DMS153 treated with DMSO at 0.1 percent for 48 hours (cell line): Measurements from ENCODE around the gene OTOGL.

Experiments
- DNase-seq: peaks from one replicate; lab custom pipeline; 2025; ENCODE audit not compliant: unreplicated experiment; lab: John Stamatoyannopoulos, UW

The OTOGL gene

DNA sequence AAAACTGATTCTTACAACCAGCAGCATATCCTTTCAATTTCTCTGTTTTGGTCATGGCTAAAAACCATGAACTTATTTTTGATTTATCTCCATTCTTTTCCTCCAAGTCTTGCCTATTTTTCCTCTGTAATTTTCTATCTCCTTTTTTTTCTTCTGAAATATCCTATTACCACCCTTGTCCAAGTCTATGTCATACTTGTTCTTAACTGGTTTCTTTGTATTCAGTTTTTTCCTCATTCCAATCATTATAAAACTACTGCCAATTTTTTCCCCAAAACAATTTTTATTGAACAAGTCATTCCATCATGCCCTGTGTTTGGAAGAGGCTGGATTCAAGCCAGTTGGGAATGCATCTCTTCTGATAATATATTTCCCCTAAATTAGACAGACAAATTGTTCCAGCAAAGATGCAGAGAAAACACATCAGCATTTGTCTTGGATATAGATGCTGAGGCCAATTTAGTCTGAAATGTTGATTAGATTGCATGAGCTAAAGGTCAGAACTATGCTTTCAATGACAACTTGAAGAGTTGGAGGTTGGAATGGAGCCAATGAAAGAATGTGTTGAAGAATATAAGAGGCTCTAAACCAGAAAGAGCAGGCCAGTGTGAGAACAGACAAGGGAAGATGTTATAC, 30.7 kb downstream of the OTOGL start:
- no peak for DNase-seq

DNA sequence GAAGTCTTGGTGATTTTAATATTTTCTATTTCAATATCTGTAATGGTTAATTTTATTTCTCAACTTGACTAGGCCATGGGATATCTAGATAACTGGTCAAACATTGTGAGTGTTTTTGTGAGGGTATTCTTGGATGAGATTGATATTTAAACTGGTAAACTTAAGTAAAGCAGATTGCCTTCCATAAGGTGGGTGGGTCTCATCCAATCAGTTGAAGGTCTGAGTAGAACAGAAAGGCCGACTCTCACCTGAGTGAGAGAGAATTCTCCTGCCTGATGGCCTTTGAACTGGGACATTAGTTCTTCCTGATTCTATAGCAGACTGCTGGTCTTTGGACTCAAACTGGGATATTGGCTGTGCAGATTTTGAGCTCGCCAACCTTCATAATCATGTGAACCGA, 36.3 kb downstream of the OTOGL start:
- no peak for DNase-seq

- DNase-seq = no peak
Measured at GRCh38 chr12:80140005-80140404, 40.7 kb downstream of the OTOGL start.

DNA sequence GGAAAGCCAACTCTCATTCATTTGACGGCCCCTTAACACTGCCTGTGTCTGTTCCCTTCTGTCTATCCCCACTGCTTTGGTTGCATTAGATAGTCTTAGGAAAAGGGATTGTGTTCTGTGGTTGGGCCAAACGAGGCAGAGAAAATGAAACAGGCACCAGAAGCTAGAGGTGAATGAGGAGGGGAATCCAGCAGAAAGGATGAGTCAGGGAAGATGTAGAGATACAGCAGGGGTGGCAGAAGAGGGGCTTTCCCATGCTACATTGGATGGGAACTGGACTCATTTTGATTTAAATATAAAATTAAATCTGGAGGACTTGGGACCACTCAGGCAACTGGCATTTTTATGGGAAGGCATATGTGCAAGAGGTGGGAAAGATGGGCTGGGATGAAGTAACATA, 43.3 kb downstream of the OTOGL start:
- DNase-seq = no peak

DNA sequence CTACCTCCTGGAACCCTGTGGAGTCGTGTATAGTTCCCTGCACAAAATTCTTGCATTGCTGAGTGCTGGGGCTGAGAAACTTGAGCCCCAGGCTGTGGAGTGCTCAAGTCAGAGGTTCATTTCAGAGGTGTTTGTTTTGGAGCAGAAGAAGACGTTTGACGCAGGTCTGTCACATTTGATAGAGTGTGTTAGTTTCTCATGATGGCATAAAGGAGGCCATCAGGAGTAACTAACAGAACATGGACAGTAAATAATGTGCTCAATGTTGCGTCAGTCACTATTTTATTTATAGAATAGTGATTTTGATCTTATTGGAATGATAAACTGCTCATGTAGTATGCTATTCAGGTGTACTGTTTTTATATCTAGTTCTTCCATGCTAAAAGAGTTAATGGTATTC, 44.2 kb downstream of the OTOGL start:
- no peak for DNase-seq

- peak; percentile 42 for DNase-seq
Measured at GRCh38 chr12:80149547-80150313, 50.4 kb downstream of the OTOGL start.

- DNase-seq = no peak
Measured at GRCh38 chr12:80151131-80151530, 51.8 kb downstream of the OTOGL start.

DNA sequence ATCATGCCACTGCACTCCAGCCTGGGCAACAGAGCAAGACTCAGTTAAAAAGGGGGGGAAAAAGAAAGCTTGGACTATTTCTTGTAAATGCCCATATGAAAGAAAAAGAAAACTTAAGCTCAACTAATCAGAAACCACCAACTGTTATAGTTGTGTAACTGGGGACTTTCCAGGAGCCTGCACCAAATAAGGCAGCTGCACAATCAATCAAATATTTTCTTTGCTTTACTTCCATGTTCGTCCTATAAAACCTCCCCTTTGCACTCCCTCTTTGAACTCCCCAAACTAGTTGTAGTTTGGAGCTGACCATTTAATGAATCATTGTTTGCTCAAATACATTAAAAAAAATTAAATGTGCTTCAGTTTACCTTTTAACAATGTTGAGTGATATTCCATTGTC, 54.9 kb downstream of the OTOGL start:
- DNase-seq = no peak

GRCh38 chr12:80156306-80156705, 57.0 kb downstream of the OTOGL start:
- DNase-seq = no peak

DNA sequence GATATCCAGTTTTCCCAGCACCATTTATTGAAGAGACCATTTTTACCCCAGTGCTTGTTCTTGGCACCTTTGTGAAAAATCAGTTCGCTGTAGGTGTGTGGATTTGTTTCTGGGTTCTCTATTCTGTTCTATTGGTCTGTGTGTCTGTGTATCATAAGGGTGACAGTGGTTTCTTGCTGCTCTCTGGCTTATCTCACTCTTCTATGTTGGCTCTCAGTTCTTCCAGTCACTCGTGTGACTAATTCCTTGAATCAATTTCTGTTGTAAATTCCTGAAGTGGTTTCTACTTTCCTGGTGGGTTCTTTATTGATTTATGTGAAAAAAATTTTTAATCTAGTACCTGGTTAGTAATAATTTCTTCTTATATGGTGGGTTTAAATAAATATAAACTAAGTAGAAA, 58.3 kb downstream of the OTOGL start:
- no peak for DNase-seq

DNA sequence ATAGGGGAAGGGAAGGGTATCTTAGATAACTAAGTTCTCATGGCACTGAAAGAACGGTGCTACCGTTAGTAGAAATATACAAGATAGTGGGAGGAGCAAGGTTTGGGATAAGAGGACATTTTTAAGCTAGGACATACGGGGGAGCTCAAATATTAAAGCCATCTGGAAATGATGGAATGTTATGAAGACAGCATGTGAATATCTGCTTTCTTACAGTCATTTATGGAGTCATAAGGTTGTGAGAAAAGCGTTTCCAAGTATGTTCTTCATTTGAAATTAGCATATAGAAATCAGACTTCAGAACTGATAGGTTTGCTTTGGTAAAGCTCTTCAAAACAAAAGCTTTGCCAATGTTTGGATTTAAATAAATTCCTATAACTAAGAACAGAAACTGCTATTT, 62.3 kb downstream of the OTOGL start:
- DNase-seq = no peak

GRCh38 chr12:80162177-80162576, 62.8 kb downstream of the OTOGL start:
- no peak for DNase-seq

- no peak for DNase-seq
Measured at GRCh38 chr12:80165746-80166145, 66.4 kb downstream of the OTOGL start.

GRCh38 chr12:80166751-80167150, 67.4 kb downstream of the OTOGL start:
- DNase-seq = no peak

DNA sequence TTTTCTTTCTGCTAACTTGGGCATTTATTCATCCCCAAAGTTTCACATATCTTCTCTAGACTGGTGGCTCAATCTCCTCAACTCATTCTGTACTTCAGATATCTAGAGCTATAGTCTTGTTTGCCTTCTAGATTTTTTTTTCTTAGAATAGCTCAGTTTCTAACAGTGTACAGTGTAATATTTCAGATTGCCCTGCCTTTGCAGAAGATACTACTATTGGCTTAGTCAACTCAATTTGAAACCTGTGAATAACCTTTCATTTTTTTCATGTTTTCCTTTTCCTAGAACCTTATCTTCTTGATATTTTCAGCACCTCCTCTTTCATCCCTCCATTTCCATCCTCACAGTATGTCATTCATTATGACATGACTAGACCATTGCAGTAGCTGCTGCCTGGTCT, 69.6 kb downstream of the OTOGL start:
- no peak for DNase-seq

- DNase-seq = no peak
Measured at GRCh38 chr12:80170915-80171314, 71.6 kb downstream of the OTOGL start.

DNA sequence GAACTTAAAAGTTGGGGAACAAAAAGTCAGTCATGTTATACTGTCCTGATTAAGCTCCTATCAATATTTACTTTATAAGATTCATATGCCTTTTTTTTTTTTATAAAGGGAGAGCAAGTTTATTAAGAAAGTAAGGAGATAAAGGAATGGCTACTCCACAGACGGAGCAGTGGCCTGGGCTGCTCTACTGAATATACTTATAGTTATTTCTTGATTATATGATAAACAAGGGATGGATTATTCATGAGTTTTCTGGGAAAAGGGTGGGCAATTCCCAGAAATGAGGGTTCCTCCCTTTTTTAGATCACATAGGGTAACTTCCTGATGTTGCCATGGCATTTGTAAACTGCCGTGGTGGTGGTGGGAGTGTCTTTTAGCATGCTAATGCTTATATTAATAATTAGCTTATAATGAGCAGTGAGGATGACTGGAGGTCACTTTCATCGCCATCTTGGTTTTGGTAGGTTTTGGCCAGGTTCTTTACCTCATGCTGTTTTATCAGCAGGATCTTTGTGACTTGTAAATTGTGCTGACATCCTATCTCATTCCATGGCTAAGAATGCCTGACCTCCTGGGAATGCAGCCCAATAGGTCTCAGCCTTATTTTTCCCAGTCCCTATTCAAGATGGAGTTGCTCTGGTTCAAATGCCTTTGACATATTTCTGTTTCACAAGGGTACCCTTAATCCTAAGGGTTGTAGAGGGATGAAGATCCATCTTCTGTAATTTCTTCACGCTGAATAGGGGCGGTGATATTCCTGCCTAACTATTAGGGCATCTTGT, 73.9 kb downstream of the OTOGL start:
- DNase-seq = no peak

- DNase-seq = no peak
Measured at GRCh38 chr12:80175307-80175930, 76.1 kb downstream of the OTOGL start.

- DNase-seq = no peak
Measured at GRCh38 chr12:80176706-80177105, 77.4 kb downstream of the OTOGL start.

- no peak for DNase-seq
Measured at GRCh38 chr12:80178846-80179245, 79.5 kb downstream of the OTOGL start.

GRCh38 chr12:80183939-80184338, 84.6 kb downstream of the OTOGL start:
- no peak for DNase-seq

GRCh38 chr12:80184926-80185325, 85.6 kb downstream of the OTOGL start:
- DNase-seq = no peak
